Endothelial cell of umbilical vein (primary cell): ENCODE results near the gene FCER2. TPM values are rescaled to one million over a fixed set of nuclear protein-coding genes. Genes with fewer than 3 reads are reported as not detected.

Experiments used
- BruUV-seq: library from RNA; stranded (reverse); fragments of 400-500 nt; replicated peaks from 2 replicates; lab custom pipeline; 2021; lab: Mats Ljungman, UMichigan
- CTCF ChIA-PET: fragments of 300-600, 350-600 bp; sonication (Branson Sonifier 250); formaldehyde crosslinking; loops from one replicate; lab custom pipeline; 2021; ENCODE audit warnings: antibody characterized with exemption, inconsistent platforms; lab: Charles Lee
- POLR2A ChIA-PET: fragments of 300-600, 350-600 bp; sonication (Branson Sonifier 250); formaldehyde crosslinking; loops from one replicate; lab custom pipeline; 2021; ENCODE audit warnings: antibody characterized with exemption, inconsistent platforms; lab: Charles Lee
- DNase-seq: peaks from one replicate; pipeline ENCODE4 v3.0.0-alpha.2; 2011; ENCODE audit warnings: low read depth, low spot score
- FAIRE-seq: peaks from 2 replicates; lab custom pipeline; 2011; peaks lifted over from hg19 to GRCh38; lab: Jason Lieb, UNC
- H2AFZ ChIP-seq: 2 replicates; pipeline ENCODE4 v1.6.0; 2012; ENCODE audit warnings: low read depth, low read length, control low read depth, inconsistent platforms
- H3K27ac ChIP-seq: 2 replicates; pipeline ENCODE4 v1.5.1; 2011; ENCODE audit warnings: low read depth, mild to moderate bottlenecking, control low read depth, low read length, moderate library complexity; ENCODE audit not compliant: insufficient read depth
- H3K27me3 ChIP-seq, 2 experiments: 2 replicates each; pipeline versions ENCODE4 v1.6.0 to v1.6.1; 2011; ENCODE audit warnings: low read length in 2 of 2, mixed read lengths in 1 of 2; ENCODE audit not compliant: control insufficient read depth in 2 of 2, insufficient read depth in 2 of 2
- H3K36me3 ChIP-seq, 2 experiments: 2 replicates in 1 of 2; 3 replicates in 1 of 2; pipeline ENCODE4 v1.5.1; 2011; ENCODE audit warnings: low read length in 2 of 2, mild to moderate bottlenecking in 1 of 2, moderate library complexity in 1 of 2; ENCODE audit not compliant: control insufficient read depth in 2 of 2, insufficient read depth in 2 of 2; ENCODE audit errors: extremely low read depth in 1 of 2
- H3K4me1 ChIP-seq: 3 replicates; pipeline ENCODE4 v1.5.1; 2011; ENCODE audit warnings: mild to moderate bottlenecking, low read length; ENCODE audit not compliant: control insufficient read depth, insufficient read depth; ENCODE audit errors: extremely low read depth
- H3K4me2 ChIP-seq: 2 replicates; pipeline ENCODE4 v1.6.1; 2011; ENCODE audit warnings: low read length, control low read depth, mixed read lengths; ENCODE audit not compliant: insufficient read depth
- H3K4me3 ChIP-seq, 3 experiments: fragments of 200-600 bp in 1 of 3; sonication (generic), shearing (Covaris generic) in 1 of 3; replicated peaks in 1 of 3; 2 replicates each; pipeline ENCODE4 v1.5.1; 2011 to 2016; ENCODE audit warnings: control low read depth in 3 of 3, low read length in 3 of 3, mild to moderate bottlenecking in 2 of 3, inconsistent platforms in 1 of 3, low read depth in 1 of 3, moderate library complexity in 1 of 3; ENCODE audit not compliant: insufficient read depth in 1 of 3
- H3K79me2 ChIP-seq: 2 replicates; pipeline ENCODE4 v1.6.0; 2012; ENCODE audit warnings: low read length, inconsistent platforms; ENCODE audit not compliant: control insufficient read depth, insufficient read depth
- H3K9ac ChIP-seq: replicated peaks from 2 replicates; pipeline ENCODE3; 2011; ENCODE audit warnings: low read length, control low read depth; ENCODE audit not compliant: insufficient read depth; ENCODE audit errors: extremely low read depth
- H3K9me1 ChIP-seq: replicated peaks from 3 replicates; pipeline ENCODE4 v1.6.0; 2011; ENCODE audit warnings: mild to moderate bottlenecking, low read length; ENCODE audit not compliant: control insufficient read depth, insufficient read depth; ENCODE audit errors: extremely low read depth
- H3K9me3 ChIP-seq: replicated peaks from 2 replicates; pipeline ENCODE4 v1.5.1; 2012; ENCODE audit warnings: low read length, inconsistent platforms; ENCODE audit not compliant: control insufficient read depth, insufficient read depth
- H4K20me1 ChIP-seq: replicated peaks from 2 replicates; pipeline ENCODE3; 2011; ENCODE audit warnings: mild to moderate bottlenecking, low read length; ENCODE audit not compliant: control insufficient read depth, insufficient read depth; ENCODE audit errors: extremely low read depth
- EZH2 ChIP-seq: IDR thresholded peaks from 2 replicates; pipeline ENCODE4 v1.6.1; 2012; ENCODE audit warnings: borderline replicate concordance, low read depth, mild to moderate bottlenecking, moderate library complexity, low read length, inconsistent platforms; ENCODE audit not compliant: severe bottlenecking
- FOS ChIP-seq: IDR thresholded peaks from 2 replicates; pipeline ENCODE4 v1.6.1; 2011; ENCODE audit warnings: mild to moderate bottlenecking, low read length, moderate library complexity, borderline replicate concordance; ENCODE audit not compliant: insufficient read depth
- GATA2 ChIP-seq: IDR thresholded peaks from 2 replicates; pipeline ENCODE4 v1.7.0; 2011; ENCODE audit warnings: low read depth, mild to moderate bottlenecking, moderate library complexity, mixed read lengths, low read length; ENCODE audit not compliant: insufficient read length, insufficient read depth
- JUN ChIP-seq: IDR thresholded peaks from 2 replicates; pipeline ENCODE4 v1.6.1; 2011; ENCODE audit warnings: borderline replicate concordance, low read depth; ENCODE audit not compliant: insufficient read length, insufficient read depth
- MAX ChIP-seq: IDR thresholded peaks from 2 replicates; pipeline ENCODE4 v1.6.1; 2011; ENCODE audit not compliant: insufficient read depth, insufficient read length
- MYC ChIP-seq: IDR thresholded peaks from one replicate; pipeline ENCODE4 v1.6.1; 2011; ENCODE audit warnings: mild to moderate bottlenecking, low read depth, low read length
- POLR2A ChIP-seq: IDR thresholded peaks from 2 replicates; pipeline ENCODE4 v1.6.1; 2012; ENCODE audit warnings: low read depth, mild to moderate bottlenecking, control low read depth, low read length
- POLR2AphosphoS5 ChIP-seq: IDR thresholded peaks from 2 replicates; pipeline ENCODE4 v1.6.1; 2012; ENCODE audit warnings: low read depth, mild to moderate bottlenecking, control low read depth, low read length, moderate library complexity; ENCODE audit not compliant: insufficient read depth
- dilution Hi-C: fragments of 300-500 bp; cut with MboI; formaldehyde crosslinking; loops from one replicate; pipeline ENCODE4 v1.15.0; 2019; ENCODE audit warnings: low sequenced_read_pairs; ENCODE audit not compliant: extremely low pct_ligation_motif_present
- intact Hi-C: fragments of 100-400 bp; cut with micrococcal nuclease; formaldehyde crosslinking; loops from one replicate; pipeline ENCODE4 v1.10.0; 2022
- polyA plus RNA-seq, 4 experiments: library from polyadenylated mRNA; depleted of rRNA in 3 of 4; stranded (reverse) in 3 of 4; unstranded in 1 of 4; fragments of >200 nt; gene quantifications; 2 replicates each; pipeline versions ENCODE4 v1.2.1 to v1.2.3, GENCODE V29; 2011 to 2012; ENCODE audit warnings: missing spikeins in 1 of 4
- total RNA-seq: library from RNA; stranded (reverse); gene quantifications from 2 replicates; pipeline ENCODE4 v1.2.3, GENCODE V29; 2021

Gene FCER2
- total and polyA plus RNA-seq, 2 donors (not counting 3 experiments of a cell fraction or from before 2014, with no cell fraction given): not detected

GRCh38 chr19:7706188-7706954 is 4.4 kb upstream of the FCER2 start:
- DNase-seq (no peak), FAIRE-seq (no peak)
- no peaks in the 10 kb centered on the region for H3K27me3 ChIP-seq
- no peak overlapping the region for H3K9ac ChIP-seq
- BruUV-seq: no TSS peak
- no peaks in the 10 kb centered on the region for H3K9me1 ChIP-seq
- H3K27ac ChIP-seq: no peak overlapping the region
- TF ChIP-seq POLR2A (no peak), MYC (no peak), EZH2 (no peak), POLR2AphosphoS5 (no peak), FOS (no peak), MAX (no peak), JUN (no peak), GATA2 (no peak)
- ChIA-PET POLR2A (no interaction called here), CTCF (no interaction called here)
- intact Hi-C loops (no loop called here), dilution Hi-C loops (no loop called here)
- H3K36me3 ChIP-seq: no peaks in the 10 kb centered on the region
- no peak overlapping the region for H3K4me2 ChIP-seq
- H2AFZ ChIP-seq: no peak overlapping the region
- no peaks in the 10 kb centered on the region for H3K9me3 ChIP-seq
- no peaks in the 10 kb centered on the region for H4K20me1 ChIP-seq
- no peaks in the 10 kb centered on the region for H3K4me1 ChIP-seq
- H3K79me2 ChIP-seq: no peaks in the 10 kb centered on the region
- no peak overlapping the region for H3K4me3 ChIP-seq
